ENCODE data around the gene PFKL. TPM values are rescaled to one million over a fixed set of nuclear protein-coding genes. Genes with fewer than 3 reads are reported as not detected.

PFKL gene
- total RNA-seq, 3 donors from 2014 or later = 102 to 122 (median 116) TPM

DNA sequence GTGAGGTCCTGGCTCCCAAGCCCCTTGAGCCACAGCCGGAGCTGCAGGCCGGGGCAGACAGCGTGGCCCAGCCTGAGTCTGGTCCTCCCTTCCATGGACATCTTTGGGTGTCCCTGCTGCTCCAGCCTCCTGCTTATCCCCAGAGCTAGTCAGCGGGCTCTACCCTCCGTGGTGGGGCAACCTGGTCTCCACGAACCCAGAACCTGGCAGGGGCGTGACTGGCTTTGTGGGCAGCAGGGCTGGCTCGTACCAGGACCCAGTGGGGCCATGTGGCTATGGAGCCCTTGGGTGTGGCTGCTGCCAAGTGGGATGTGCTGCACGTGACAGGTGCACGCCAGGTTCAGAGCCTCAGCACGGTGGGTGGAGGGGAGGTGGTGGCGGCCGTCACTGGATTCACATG, 21.0 kb downstream of the PFKL start:
- Mint-ChIP-seq H3K4me3 (no peak overlapping the region), H3K4me1 (ENCODE audit: low read depth) (no peaks in the 10 kb centered on the region), H3K9me3 (no peaks in the 10 kb centered on the region), H3K27me3 (ENCODE audit: low read depth) (no peaks in the 10 kb centered on the region), H3K36me3 (ENCODE audit: insufficient read depth) (peaks cover 4% of the 10 kb centered on the region)
- no peak for DNase-seq
- no peak for ATAC-seq

DNA sequence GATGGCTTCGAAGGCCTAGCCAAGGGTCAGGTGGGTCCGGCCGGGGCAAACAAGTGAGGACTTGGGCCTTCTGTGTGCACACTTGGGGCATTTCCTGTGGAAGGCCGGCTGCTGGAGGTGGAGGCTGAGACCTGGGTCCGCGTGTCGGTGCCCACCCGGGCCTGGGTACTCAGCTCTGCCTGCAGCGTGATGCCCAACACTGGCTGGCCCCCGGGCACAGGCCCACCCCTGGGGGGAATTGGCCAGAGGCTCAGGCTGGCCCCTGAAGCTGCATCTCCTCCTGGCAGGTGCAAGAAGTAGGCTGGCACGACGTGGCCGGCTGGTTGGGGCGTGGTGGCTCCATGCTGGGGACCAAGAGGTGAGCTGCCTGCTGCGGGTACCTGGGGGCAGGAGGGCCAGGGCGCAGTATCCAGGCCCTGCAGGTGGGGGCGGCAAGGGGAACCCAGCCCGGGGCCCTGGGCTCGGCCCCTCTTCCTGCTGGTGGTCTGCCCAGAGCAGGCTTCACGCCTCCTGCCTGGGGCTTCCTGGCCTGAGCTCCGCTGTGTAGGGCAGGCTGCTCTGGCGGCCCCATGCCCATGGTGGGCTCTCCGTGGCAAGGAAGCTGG, 22.1 kb downstream of the PFKL start:
- no peak overlapping the region for H3K4me3 Mint-ChIP-seq
- no peaks in the 10 kb centered on the region for H3K4me1 Mint-ChIP-seq (ENCODE audit: low read depth)
- no peaks in the 10 kb centered on the region for H3K27me3 Mint-ChIP-seq (ENCODE audit: low read depth)
- DNase-seq (no peak), ATAC-seq (no peak)
- H3K36me3 Mint-ChIP-seq (ENCODE audit: insufficient read depth) = peaks cover 1% of the 10 kb centered on the region
- no peaks in the 10 kb centered on the region for H3K9me3 Mint-ChIP-seq

DNA sequence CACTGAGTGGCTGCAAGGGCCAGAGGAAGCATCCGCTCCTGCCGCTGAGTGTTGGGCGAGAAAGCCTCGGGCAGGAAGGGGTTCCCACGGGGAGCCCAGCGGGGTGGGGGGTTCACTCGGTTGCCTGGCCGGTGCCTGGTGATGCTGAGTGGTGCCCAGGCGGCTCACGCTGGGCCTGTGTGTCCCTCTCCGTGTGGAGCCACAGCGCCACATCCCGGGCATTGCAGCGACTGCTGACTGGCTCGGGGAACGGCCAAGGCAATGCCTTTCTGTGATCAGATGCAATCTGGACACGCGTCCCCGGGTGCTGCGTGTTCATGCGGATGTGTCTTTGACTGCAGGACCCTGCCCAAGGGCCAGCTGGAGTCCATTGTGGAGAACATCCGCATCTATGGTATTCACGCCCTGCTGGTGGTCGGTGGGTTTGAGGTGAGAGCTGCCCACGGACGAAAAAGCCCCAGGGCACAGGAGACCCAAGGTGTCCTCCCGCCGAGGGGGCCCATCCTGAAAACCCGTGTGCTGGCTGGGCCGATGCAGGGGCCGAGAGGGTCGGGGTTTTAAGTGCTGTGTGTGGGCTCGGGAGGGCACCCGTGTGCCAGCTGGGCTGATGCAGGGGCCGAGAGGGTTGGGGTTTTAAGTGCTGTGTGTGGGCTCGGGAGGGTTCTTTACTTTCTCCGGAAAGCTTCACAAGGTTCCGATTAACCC, 22.9 kb downstream of the PFKL start:
- Mint-ChIP-seq H3K4me3 (no peak overlapping the region), H3K36me3 (ENCODE audit: insufficient read depth) (no peaks in the 10 kb centered on the region), H3K4me1 (ENCODE audit: low read depth) (no peaks in the 10 kb centered on the region), H3K9me3 (no peaks in the 10 kb centered on the region), H3K27me3 (ENCODE audit: low read depth) (no peaks in the 10 kb centered on the region)
- ATAC-seq = no peak
- DNase-seq = no peak

DNA sequence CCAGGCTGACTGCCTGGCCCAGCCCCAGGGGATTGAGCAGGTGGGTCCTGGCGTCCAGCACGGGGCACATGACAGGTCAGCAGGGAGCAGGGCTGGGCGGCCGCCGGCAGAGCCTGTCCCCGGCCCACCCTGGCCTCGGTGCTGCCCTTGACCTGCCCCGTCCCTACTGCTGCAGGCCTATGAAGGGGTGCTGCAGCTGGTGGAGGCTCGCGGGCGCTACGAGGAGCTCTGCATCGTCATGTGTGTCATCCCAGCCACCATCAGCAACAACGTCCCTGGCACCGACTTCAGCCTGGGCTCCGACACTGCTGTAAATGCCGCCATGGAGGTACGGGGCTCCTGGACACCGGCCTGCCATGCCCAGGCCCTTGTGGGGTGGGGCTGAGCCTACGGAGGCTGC, 23.7 kb downstream of the PFKL start:
- Mint-ChIP-seq H3K27me3 (ENCODE audit: low read depth) (no peaks in the 10 kb centered on the region), H3K36me3 (ENCODE audit: insufficient read depth) (no peaks in the 10 kb centered on the region), H3K4me3 (no peak overlapping the region), H3K4me1 (ENCODE audit: low read depth) (no peaks in the 10 kb centered on the region), H3K9me3 (no peaks in the 10 kb centered on the region)
- ATAC-seq (no peak), DNase-seq (no peak)

DNA sequence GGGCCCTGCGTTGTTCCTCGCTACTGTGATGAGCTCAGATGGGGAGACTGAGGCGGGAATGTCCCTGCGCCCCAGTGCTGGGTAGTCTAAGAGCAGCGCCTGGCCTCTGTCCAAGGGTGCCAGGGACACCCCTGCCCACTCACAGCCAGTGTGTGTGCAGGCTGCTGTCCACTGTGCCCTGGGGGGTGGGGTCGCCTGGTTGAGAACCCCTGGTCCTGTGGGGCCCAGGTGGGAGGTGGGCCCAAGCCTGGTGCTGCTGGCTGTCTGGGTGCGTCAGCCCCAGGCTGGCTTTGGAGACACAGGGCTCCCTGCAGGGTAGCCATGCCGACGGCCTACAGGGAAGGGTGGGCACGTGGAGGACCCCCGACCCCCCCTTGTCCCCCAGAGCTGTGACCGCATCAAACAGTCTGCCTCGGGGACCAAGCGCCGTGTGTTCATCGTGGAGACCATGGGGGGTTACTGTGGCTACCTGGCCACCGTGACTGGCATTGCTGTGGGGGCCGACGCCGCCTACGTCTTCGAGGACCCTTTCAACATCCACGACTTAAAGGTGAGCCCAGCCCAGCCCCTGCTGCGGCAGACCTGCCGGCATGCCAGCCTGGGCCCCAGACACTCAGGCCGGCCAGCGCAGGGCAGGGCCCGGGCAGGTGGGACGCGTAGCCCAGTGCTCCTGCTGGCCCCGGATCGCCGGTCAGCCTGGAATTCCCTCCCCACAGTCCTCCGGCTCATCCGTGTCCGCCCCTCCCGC, 24.4 kb downstream of the PFKL start:
- Mint-ChIP-seq H3K9me3 (no peaks in the 10 kb centered on the region), H3K36me3 (ENCODE audit: insufficient read depth) (no peaks in the 10 kb centered on the region), H3K4me1 (ENCODE audit: low read depth) (no peaks in the 10 kb centered on the region), H3K4me3 (no peak overlapping the region), H3K27me3 (ENCODE audit: low read depth) (no peaks in the 10 kb centered on the region)
- DNase-seq (no peak), ATAC-seq (no peak)

DNA sequence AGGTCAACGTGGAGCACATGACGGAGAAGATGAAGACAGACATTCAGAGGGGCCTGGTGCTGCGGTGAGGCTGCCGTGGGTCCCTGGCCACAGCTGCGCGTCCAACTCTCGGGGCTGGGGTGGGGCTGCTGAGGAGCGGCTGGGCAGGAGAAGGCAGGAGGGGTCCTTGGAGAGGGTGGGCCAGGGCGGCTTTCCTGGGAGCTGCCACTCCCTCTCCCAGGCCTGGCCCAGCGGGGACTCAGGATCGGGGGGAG, 24.9 kb downstream of the PFKL start:
- Mint-ChIP-seq H3K4me3 (no peak overlapping the region), H3K27me3 (ENCODE audit: low read depth) (no peaks in the 10 kb centered on the region), H3K36me3 (ENCODE audit: insufficient read depth) (no peaks in the 10 kb centered on the region), H3K9me3 (no peaks in the 10 kb centered on the region), H3K4me1 (ENCODE audit: low read depth) (no peaks in the 10 kb centered on the region)
- ATAC-seq (no peak), DNase-seq (no peak)

DNA sequence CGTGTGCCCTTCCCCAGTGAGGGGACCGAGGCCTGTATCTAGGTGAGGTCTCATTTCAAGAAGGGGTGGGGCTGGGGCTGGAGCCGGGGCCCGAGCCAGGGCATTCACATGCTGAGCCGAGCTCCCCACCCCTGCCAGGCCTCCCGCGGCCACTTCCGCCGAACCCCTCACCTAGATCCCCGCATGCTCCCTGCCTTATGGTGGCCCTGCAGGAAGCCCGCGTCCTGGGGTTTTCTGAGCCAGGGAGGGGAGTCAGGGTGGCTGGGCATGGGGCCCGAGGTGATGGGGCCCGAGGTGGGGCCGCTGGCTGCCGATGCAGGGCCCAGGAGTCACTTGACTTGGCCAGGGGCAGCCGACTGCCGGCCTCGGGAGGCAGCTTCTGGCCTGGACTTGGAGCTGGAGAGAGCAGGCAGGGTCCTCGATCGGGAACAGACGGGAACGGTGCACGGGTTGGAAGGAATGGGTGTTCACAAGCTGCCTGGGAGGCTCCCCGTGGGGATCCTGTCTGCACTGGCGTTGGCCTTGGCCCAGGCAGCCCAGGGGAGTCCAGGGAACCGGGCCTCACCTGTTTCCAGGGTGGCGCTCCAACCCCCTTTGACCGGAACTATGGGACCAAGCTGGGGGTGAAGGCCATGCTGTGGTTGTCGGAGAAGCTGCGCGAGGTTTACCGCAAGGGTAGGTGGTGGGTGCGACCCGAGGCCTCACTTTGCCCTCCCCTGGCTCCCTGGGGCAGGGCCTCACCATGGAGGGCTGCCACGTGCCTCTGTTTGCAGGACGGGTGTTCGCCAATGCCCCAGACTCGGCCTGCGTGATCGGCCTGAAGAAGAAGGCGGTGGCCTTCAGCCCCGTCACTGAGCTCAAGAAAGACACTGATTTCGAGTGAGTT, 25.8 kb downstream of the PFKL start:
- DNase-seq (no peak), ATAC-seq (no peak)
- no peaks in the 10 kb centered on the region for H3K4me1 Mint-ChIP-seq (ENCODE audit: low read depth)
- H3K36me3 Mint-ChIP-seq (ENCODE audit: insufficient read depth) = no peaks in the 10 kb centered on the region
- H3K4me3 Mint-ChIP-seq = no peak overlapping the region
- no peaks in the 10 kb centered on the region for H3K9me3 Mint-ChIP-seq
- H3K27me3 Mint-ChIP-seq (ENCODE audit: low read depth) = no peaks in the 10 kb centered on the region

DNA sequence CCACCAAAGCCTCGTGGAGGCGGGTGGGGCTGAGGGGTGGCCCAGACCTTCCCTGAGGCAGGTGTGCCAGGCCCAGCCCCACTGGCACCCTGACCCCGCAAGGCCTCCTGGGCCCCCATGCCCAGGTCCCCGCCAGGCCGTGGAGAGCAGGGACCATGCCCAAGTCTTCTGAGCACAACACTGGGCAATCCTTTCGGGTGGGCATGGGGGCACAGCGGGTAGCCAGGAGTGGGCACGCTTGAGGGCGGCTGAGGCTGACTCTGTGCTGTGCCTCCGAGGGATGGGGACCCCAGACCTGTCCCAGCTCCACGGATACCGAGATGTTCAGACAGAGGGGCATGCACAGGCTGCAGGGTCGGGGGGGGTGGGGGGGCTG, 26.4 kb downstream of the PFKL start:
- Mint-ChIP-seq H3K9me3 (no peaks in the 10 kb centered on the region), H3K4me3 (no peak overlapping the region), H3K4me1 (ENCODE audit: low read depth) (no peaks in the 10 kb centered on the region), H3K27me3 (ENCODE audit: low read depth) (no peaks in the 10 kb centered on the region), H3K36me3 (ENCODE audit: insufficient read depth) (no peaks in the 10 kb centered on the region)
- DNase-seq (no peak), ATAC-seq (no peak)

DNA sequence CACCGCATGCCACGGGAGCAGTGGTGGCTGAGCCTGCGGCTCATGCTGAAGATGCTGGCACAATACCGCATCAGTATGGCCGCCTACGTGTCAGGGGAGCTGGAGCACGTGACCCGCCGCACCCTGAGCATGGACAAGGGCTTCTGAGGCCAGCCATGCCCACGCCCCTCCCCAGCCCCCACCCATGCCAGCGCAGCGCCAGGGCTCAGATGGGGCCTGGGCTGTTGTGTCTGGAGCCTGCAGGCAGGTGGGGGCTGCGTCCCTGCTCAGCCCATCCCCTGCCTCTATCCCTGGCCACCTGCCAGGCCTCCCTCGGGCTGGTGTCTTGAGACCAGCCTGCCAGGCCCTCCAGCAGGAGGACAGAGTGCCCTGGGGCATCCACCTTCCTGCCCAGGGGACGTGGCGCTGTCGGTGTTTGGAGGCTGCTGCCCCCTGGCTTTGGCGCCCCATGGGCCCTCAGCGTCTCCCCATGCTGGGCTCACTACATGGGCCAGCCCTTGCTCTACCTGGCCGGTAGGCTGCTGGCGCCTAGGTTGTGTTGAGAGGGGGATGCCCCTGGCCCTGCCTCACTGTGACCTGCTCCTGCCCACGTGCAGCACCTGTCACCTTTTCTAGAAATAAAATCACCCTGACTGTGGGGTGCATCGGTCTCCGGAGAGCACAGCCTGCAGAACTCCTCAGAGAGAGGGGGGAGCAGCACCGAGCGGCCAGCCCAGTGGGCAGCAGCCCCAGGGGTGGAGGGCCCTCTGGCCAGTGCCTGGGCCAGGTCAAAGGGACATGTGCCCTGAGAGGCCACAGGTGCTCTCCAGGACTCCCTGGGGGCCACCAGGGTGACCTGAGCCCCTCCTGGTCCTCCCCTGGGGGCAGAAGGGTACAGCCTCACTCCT, 27.1 kb downstream of the PFKL start:
- Mint-ChIP-seq H3K4me1 (ENCODE audit: low read depth) (no peaks in the 10 kb centered on the region), H3K4me3 (no peak overlapping the region), H3K9me3 (no peaks in the 10 kb centered on the region), H3K36me3 (ENCODE audit: insufficient read depth) (peaks cover 2% of the 10 kb centered on the region), H3K27me3 (ENCODE audit: low read depth) (no peaks in the 10 kb centered on the region)
- DNase-seq (no peak), ATAC-seq (no peak)

DNA sequence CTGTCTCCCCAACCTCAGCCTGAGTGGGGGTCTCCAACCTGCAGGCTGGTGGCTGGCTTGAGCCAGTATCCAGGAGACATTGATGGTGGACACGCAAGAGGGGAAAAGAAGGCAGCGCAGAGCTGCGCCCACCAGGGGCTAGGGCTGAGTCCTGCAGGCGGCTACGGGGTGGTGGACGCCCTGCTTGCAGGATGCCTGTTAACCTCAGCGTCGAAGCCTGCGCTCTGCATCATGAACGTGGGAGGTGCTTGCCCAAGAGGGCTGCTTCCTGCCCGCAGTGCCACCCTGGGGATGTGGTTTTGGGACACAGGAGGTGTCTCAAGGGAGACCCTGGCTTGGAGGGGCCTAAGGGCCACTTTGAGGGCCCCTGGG, 27.7 kb downstream of the PFKL start:
- H3K36me3 Mint-ChIP-seq (ENCODE audit: insufficient read depth) = peaks cover 4% of the 10 kb centered on the region
- DNase-seq (no peak), ATAC-seq (no peak)
- H3K9me3 Mint-ChIP-seq = no peaks in the 10 kb centered on the region
- H3K4me3 Mint-ChIP-seq = no peak overlapping the region
- no peaks in the 10 kb centered on the region for H3K4me1 Mint-ChIP-seq (ENCODE audit: low read depth)
- no peaks in the 10 kb centered on the region for H3K27me3 Mint-ChIP-seq (ENCODE audit: low read depth)

DNA sequence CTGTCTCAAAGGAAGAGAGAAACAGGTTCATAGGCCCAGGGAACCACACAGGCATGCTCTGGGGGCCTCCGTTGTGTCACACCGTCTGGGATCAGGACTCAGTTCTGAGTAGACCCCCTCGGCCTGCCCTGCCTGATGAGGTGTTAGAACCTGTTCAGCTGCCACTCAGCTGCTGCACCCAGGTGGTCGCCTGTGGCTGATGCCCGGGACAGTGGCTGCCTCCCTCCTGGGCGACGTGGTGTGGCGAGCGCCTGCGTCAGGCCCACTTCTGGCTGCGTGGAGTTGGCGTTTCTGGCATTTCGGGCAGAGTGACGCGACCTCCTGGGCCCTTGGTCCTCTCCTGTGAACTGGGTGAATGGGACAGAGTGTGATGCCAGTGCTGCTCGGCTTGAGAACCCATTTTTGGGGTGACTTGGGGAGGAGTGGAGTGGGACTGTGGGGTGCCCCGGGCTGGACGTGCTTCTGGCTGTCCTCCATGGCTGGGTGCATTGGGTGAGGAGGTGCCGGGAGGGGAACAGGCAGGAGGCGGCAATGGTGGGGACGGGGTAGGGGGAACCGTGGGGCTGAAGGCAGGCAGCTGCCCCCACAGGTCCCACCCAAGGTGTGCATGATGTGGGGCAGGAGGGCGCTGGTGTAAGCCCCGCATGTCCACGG, 28.5 kb downstream of the PFKL start:
- Mint-ChIP-seq H3K4me3 (no peak overlapping the region), H3K4me1 (ENCODE audit: low read depth) (no peaks in the 10 kb centered on the region), H3K27me3 (ENCODE audit: low read depth) (no peaks in the 10 kb centered on the region), H3K36me3 (ENCODE audit: insufficient read depth) (peaks cover 4% of the 10 kb centered on the region), H3K9me3 (no peaks in the 10 kb centered on the region)
- no peak for ATAC-seq
- no peak for DNase-seq

DNA sequence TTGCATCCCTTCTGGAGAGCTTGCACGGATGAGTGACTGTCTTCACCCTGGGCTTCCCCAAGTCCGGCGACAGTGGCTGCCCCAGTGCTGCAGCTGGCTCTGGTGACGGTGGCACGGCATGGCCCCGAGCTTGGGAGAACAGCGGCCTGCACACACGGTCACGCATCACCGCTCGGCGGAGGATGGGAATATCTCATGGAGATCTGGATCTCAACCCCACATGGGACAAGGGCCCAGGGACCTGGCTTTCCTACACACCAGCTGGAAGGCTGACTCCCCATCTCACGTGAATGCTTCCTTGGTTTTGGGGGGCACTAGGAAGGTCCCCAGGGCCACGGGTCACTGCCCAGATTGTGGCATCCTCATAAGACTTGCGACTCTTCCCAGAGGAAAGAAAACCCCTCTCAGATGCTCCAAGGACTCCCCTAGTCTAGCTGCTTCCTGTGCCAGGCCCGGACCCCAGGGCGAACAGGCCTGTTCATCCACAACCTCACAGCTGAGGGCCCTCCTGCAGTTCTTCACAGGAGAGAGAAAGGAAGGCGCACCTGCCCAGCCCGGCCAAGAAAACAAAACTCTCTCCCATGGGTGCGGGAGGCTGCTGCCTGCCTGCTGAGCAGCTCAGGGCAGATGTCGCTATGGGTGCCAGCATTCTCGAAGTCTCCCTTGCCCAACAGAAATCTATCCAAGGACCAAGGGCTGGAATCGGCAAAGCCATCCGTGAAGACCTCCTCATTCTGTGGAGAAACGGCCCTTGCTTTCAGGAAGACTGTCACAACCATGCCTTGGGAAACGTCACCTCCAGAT, 29.4 kb downstream of the PFKL start:
- no peak for DNase-seq
- Mint-ChIP-seq H3K4me1 (ENCODE audit: low read depth) (no peaks in the 10 kb centered on the region), H3K27me3 (ENCODE audit: low read depth) (no peaks in the 10 kb centered on the region), H3K36me3 (ENCODE audit: insufficient read depth) (peaks cover 4% of the 10 kb centered on the region), H3K9me3 (no peaks in the 10 kb centered on the region), H3K4me3 (no peak overlapping the region)
- ATAC-seq = no peak
